Measurements from ENCODE around the gene TFG. TPM values are rescaled to one million over a fixed set of nuclear protein-coding genes. Genes with fewer than 3 reads are reported as not detected.
"Not testable (repeated sequence)": the region's sequence is repeated elsewhere in the genome, so short reads cannot be mapped to it uniquely, and the experiment has no call there.

TFG gene
- 101 TPM for total RNA-seq
- polyA plus RNA-seq = 64.7 TPM

- Histone ChIP-seq H3K36me3 (ENCODE audit: insufficient read depth) (peaks cover 1% of the 10 kb centered on the region), H3K27ac (ENCODE audit: low read depth) (peak within 1 kb of the TSS; percentile 99), H3K4me3 (ENCODE audit: low read depth, low read length) (peak within 1 kb of the TSS; percentile 94), H3K4me1 (ENCODE audit: insufficient read depth) (peaks cover 2% of the 10 kb centered on the region)
- DNase-seq (ENCODE audit: extremely low spot score) = peak; percentile 96
- under 1% methylated on average over 76 of the region's 76 CpGs for WGBS
Observed at GRCh38 chr3:100708989-100709841, at the start of gene TFG. Gene TFG, plus strand, starts transcription at chr3:100709494. Its CDS starts 4,192 bp downstream, at chr3:100713686.

- H3K4me3 ChIP-seq (ENCODE audit: low read depth, low read length) = not testable (repeated sequence)
Observed at GRCh38 chr3:100661294-100661693, 48.0 kb upstream of the TFG start.

DNA sequence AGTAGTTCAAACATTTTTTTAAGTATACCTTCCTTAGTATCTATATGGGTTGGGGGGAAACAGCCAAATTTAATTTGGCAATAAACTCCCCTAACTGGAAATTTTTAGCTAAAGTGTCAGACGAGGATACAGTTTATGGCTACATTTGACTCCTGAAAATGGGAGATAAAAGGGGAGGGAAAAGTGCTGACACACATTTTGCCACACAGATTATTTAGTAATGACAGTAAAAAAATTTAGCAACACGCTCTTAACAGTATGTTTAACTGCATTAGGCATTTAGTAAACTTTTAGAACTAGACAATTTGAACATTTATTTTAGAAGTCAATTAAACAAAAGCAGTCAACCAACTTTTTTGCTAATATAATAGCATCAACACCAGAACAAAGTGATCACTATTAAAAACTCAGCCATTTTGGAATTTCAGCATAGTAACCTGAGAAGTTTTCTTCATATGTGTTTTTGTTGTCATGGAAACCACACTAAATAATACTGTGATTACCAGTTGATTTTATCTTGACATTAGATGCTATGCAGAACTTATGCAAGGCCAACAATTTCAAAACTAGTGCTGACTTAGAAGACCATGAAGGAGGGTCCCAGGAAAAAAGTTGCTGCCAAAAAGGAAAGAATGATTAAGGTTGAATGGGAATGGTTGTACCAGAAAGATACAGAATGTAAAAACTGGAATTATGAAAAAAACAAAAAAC, 47.0 kb upstream of the TFG start:
- no peak overlapping the region for H3K4me3 ChIP-seq (ENCODE audit: low read depth, low read length)
- H3K4me1 ChIP-seq (ENCODE audit: insufficient read depth) = no peaks in the 10 kb centered on the region
- WGBS = 50% methylated on average over 2 of the region's 2 CpGs
- no peak for DNase-seq (ENCODE audit: extremely low spot score)
- no peak overlapping the region for H3K27ac ChIP-seq (ENCODE audit: low read depth)
- H3K36me3 ChIP-seq (ENCODE audit: insufficient read depth) = no peaks in the 10 kb centered on the region

More at GRCh38 chr3:100661294-100661693, 48.0 kb upstream of the TFG start:
- not testable (repeated sequence) for H3K4me1 ChIP-seq (ENCODE audit: insufficient read depth); H3K36me3 ChIP-seq (ENCODE audit: insufficient read depth); DNase-seq (ENCODE audit: extremely low spot score); H3K27ac ChIP-seq (ENCODE audit: low read depth)

DNA sequence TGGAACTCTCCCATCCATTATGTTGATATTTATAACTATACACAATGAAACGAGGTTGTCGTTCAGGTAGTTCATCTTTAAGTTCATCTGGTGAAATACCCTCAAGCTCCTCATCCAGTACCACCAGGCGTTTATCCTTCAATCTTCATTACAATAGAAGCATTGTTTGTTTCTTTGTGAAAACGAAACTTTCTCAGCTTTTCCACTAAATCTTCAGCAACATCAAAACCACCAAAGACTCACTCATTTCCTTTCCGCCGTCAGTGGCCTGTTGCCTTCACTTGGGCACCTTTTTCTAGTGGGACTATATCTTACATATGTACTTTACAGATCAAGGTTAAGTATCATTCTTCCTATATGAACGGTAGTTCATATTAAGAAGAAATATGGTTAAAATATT, 44.1 kb upstream of the TFG start:
- WGBS = 61% methylated on average over 7 of the region's 7 CpGs
- Histone ChIP-seq H3K4me3 (ENCODE audit: low read depth, low read length) (no peak overlapping the region), H3K4me1 (ENCODE audit: insufficient read depth) (no peaks in the 10 kb centered on the region), H3K27ac (ENCODE audit: low read depth) (no peak overlapping the region), H3K36me3 (ENCODE audit: insufficient read depth) (no peaks in the 10 kb centered on the region)
- DNase-seq (ENCODE audit: extremely low spot score) = no peak

DNA sequence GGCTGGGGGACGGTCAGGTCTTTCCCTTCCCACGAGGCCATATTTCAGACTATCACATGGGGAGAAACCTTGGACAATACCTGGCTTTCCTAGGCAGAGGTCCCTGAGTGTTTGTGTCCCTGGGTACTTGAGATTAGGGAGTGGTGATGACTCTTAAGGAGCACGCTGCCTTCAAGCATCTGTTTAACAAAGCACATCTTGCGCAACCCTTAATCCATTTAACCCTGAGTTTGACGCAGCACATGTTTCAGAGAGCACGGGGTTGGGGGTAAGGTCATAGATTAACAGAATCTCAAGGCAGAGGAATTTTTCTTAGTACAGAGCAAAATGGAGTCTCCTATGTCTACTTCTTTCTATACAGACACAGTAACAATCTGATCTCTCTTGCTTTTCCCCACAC, 42.6 kb upstream of the TFG start:
- 54% methylated on average over 5 of the region's 6 CpGs for WGBS
- H3K27ac ChIP-seq (ENCODE audit: low read depth); H3K36me3 ChIP-seq (ENCODE audit: insufficient read depth); H3K4me1 ChIP-seq (ENCODE audit: insufficient read depth); H3K4me3 ChIP-seq (ENCODE audit: low read depth, low read length); DNase-seq (ENCODE audit: extremely low spot score): not testable (repeated sequence)

DNA sequence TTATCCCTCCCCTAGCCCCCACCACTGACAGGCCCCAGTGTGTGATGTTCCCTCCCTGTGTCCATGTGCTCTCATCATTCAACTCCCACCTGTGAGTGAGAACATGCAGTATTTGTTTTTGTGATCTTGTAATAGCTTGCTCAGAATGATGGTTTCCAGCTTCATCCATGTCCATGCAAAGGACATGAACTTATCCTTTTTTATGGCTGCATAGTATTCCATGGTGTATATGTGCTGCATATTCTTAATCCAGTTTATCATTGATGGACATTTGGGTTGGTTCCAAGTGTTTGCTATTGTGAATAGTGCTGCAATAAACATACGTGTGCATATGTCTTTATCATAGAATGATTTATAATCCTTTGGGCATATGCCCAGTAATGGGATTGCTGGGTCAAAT, 42.0 kb upstream of the TFG start:
- not testable (repeated sequence) for H3K4me3 ChIP-seq (ENCODE audit: low read depth, low read length); H3K4me1 ChIP-seq (ENCODE audit: insufficient read depth); H3K27ac ChIP-seq (ENCODE audit: low read depth); H3K36me3 ChIP-seq (ENCODE audit: insufficient read depth); DNase-seq (ENCODE audit: extremely low spot score)
- 23% methylated on average over 1 of the region's 1 CpG for WGBS

DNA sequence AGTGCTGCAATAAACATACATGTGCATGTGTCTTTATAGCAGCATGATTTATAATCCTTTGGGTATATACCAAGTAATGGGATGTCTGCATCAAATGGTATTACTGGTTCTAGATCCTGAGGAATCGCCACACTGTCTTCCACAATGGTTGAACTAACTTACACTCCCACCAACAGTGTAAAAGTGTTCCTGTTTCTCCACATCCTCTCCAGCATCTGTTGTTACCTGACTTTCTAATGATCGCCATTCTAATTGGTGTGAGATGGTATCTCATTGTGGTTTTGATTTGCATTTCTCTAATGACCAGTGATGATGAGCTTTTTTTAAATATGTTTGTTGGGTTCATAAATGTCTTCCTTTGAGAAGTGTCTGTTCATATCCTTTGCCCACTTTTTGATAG, 38.3 kb upstream of the TFG start:
- H3K36me3 ChIP-seq (ENCODE audit: insufficient read depth); DNase-seq (ENCODE audit: extremely low spot score); H3K4me3 ChIP-seq (ENCODE audit: low read depth, low read length); H3K4me1 ChIP-seq (ENCODE audit: insufficient read depth); H3K27ac ChIP-seq (ENCODE audit: low read depth): not testable (repeated sequence)
- 95% methylated on average over 2 of the region's 2 CpGs for WGBS

- no peak overlapping the region for H3K27ac ChIP-seq (ENCODE audit: low read depth)
- no peaks in the 10 kb centered on the region for H3K4me1 ChIP-seq (ENCODE audit: insufficient read depth)
- WGBS = 93% methylated on average over 1 of the region's 1 CpG
- H3K4me3 ChIP-seq (ENCODE audit: low read depth, low read length) = no peak overlapping the region
- H3K36me3 ChIP-seq (ENCODE audit: insufficient read depth) = no peaks in the 10 kb centered on the region
- DNase-seq (ENCODE audit: extremely low spot score) = no peak
Observed at GRCh38 chr3:100681496-100681895, 27.8 kb upstream of the TFG start.

- Histone ChIP-seq H3K36me3 (ENCODE audit: insufficient read depth) (no peaks in the 10 kb centered on the region), H3K27ac (ENCODE audit: low read depth) (no peak overlapping the region), H3K4me1 (ENCODE audit: insufficient read depth) (no peaks in the 10 kb centered on the region), H3K4me3 (ENCODE audit: low read depth, low read length) (no peak overlapping the region)
- 73% methylated on average over 41 of the region's 41 CpGs for WGBS
- no peak for DNase-seq (ENCODE audit: extremely low spot score)
Observed at GRCh38 chr3:100682056-100682853, 27.0 kb upstream of the TFG start.

- no peak overlapping the region for H3K27ac ChIP-seq (ENCODE audit: low read depth)
- no peak for DNase-seq (ENCODE audit: extremely low spot score)
- H3K36me3 ChIP-seq (ENCODE audit: insufficient read depth) = no peaks in the 10 kb centered on the region
- H3K4me1 ChIP-seq (ENCODE audit: insufficient read depth) = no peaks in the 10 kb centered on the region
- 84% methylated on average over 18 of the region's 18 CpGs for WGBS
- no peak overlapping the region for H3K4me3 ChIP-seq (ENCODE audit: low read depth, low read length)
Observed at GRCh38 chr3:100682854-100683760, 26.2 kb upstream of the TFG start.

DNA sequence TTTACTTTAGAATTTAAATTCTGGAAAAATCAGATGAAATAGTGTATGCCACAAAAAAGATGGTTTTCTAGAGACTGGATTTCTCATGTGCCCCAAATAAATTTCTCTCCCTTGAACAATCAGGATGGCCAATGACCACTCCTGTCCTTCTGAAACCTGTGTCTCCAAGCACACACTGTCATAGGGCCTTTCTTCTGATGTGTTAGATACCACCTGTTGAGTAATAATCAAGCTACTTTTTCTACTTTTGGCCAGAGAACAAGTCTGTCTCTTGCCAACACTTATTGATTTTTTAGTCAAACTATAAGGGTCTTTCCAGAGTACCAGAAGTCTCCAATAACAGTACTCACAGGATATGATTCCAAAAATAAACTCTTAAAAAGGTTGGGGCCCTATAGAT, 16.1 kb upstream of the TFG start:
- Histone ChIP-seq H3K36me3 (ENCODE audit: insufficient read depth) (no peaks in the 10 kb centered on the region), H3K4me1 (ENCODE audit: insufficient read depth) (no peaks in the 10 kb centered on the region), H3K4me3 (ENCODE audit: low read depth, low read length) (no peak overlapping the region), H3K27ac (ENCODE audit: low read depth) (no peak overlapping the region)
- DNase-seq (ENCODE audit: extremely low spot score) = no peak

DNA sequence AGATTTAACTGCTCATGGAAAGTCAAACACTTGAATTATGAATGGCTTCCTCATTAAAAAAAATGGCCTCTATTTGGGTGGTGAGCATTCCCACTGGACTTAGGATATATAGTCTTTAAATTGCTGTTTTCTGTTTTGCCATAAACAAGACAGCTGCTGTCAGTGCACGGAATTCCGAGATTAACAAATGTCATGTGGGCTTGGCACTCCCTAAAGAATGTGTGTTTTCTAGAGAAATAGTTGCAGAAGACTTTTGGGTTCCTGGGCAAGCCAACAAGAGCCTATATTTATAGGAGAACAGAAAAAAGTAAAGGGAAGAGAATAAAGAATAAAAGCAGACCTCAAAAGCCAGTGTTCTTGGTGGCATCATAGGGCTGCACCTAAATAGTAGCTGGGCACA, 13.6 kb upstream of the TFG start:
- H3K4me1 ChIP-seq (ENCODE audit: insufficient read depth) = no peaks in the 10 kb centered on the region
- no peak for DNase-seq (ENCODE audit: extremely low spot score)
- no peak overlapping the region for H3K27ac ChIP-seq (ENCODE audit: low read depth)
- H3K36me3 ChIP-seq (ENCODE audit: insufficient read depth) = no peaks in the 10 kb centered on the region
- H3K4me3 ChIP-seq (ENCODE audit: low read depth, low read length) = no peak overlapping the region
- 41% methylated on average over 2 of the region's 2 CpGs for WGBS

- DNase-seq (ENCODE audit: extremely low spot score) = no peak
- Histone ChIP-seq H3K36me3 (ENCODE audit: insufficient read depth) (no peaks in the 10 kb centered on the region), H3K4me1 (ENCODE audit: insufficient read depth) (no peaks in the 10 kb centered on the region), H3K27ac (ENCODE audit: low read depth) (no peak overlapping the region), H3K4me3 (ENCODE audit: low read depth, low read length) (no peak overlapping the region)
- WGBS = 82% methylated on average over 3 of the region's 3 CpGs
Observed at GRCh38 chr3:100696161-100696560, 13.1 kb upstream of the TFG start.

Data from urinary bladder (tissue), 4 donors.